Stimulated activated naive CD8-positive, alpha-beta T cell treated with anti-CD3 and anti-CD28 coated beads, Interleukin-15, amount 100 ng/mL, for 72 hours (primary cell): ENCODE measurements around the gene TPCN2.

Experiments
- ATAC-seq: fragments of 150-1000 bp; cut with Tn5 transposase; 2 replicates; pipeline ENCODE4 v1.10.0; 2021; ENCODE audit warnings: mild to moderate bottlenecking, moderate library complexity
- DNase-seq, 2 donors: peaks; one replicate each; pipeline ENCODE4 v3.0.0; 2021 to 2022
- H3K27ac Mint-ChIP-seq, 2 donors: one replicate each; pipeline ENCODE4 v1.8.0; 2022; ENCODE audit warnings: mild to moderate bottlenecking in 2 of 2, mixed read lengths in 2 of 2, moderate library complexity in 2 of 2
- H3K27me3 Mint-ChIP-seq: one replicate; pipeline ENCODE4 v1.8.0; 2022; ENCODE audit warnings: mixed read lengths
- H3K4me1 Mint-ChIP-seq: one replicate; pipeline ENCODE4 v1.8.0; 2022; ENCODE audit warnings: mild to moderate bottlenecking, mixed read lengths
- H3K4me3 Mint-ChIP-seq, 2 donors: one replicate each; pipeline ENCODE4 v1.8.0; 2022; ENCODE audit warnings: mild to moderate bottlenecking in 2 of 2, mixed read lengths in 2 of 2, moderate library complexity in 1 of 2
- H3K9me3 Mint-ChIP-seq, 2 donors: one replicate each; pipeline ENCODE4 v1.8.0; 2022; ENCODE audit warnings: mixed read lengths in 2 of 2

The TPCN2 gene

GRCh38 chr11:69057801-69058200, 9.1 kb downstream of the TPCN2 start:
- no peak for ATAC-seq
- no peak for DNase-seq
- Mint-ChIP-seq H3K27ac (no peak overlapping the region), H3K27me3 (no peaks in the 10 kb centered on the region), H3K4me1 (peaks cover 21% of the 10 kb centered on the region), H3K4me3 (no peak overlapping the region), H3K9me3 (no peaks in the 10 kb centered on the region)

GRCh38 chr11:69058511-69059270, 10.0 kb downstream of the TPCN2 start:
- no peak for ATAC-seq
- Mint-ChIP-seq H3K9me3 (no peaks in the 10 kb centered on the region), H3K4me3 (no peak overlapping the region), H3K4me1 (peaks cover 20% of the 10 kb centered on the region), H3K27me3 (no peaks in the 10 kb centered on the region), H3K27ac (no peak overlapping the region)
- no peak for DNase-seq

- Mint-ChIP-seq H3K4me1 (peaks cover 15% of the 10 kb centered on the region), H3K9me3 (no peaks in the 10 kb centered on the region), H3K4me3 (no peak overlapping the region), H3K27ac (no peak overlapping the region), H3K27me3 (no peaks in the 10 kb centered on the region)
- DNase-seq (no peak), ATAC-seq (no peak)
Measured at GRCh38 chr11:69059429-69059828, 10.7 kb downstream of the TPCN2 start.

- Mint-ChIP-seq H3K4me1 (peaks cover 14% of the 10 kb centered on the region), H3K27me3 (no peaks in the 10 kb centered on the region), H3K4me3 (no peak overlapping the region), H3K9me3 (no peaks in the 10 kb centered on the region), H3K27ac (no peak overlapping the region)
- ATAC-seq (no peak), DNase-seq (no peak)
Measured at GRCh38 chr11:69059985-69060384, 11.3 kb downstream of the TPCN2 start.

- ATAC-seq (no peak), DNase-seq (no peak)
- Mint-ChIP-seq H3K9me3 (no peaks in the 10 kb centered on the region), H3K27me3 (no peaks in the 10 kb centered on the region), H3K4me3 (no peak overlapping the region), H3K4me1 (peaks cover 3% of the 10 kb centered on the region), H3K27ac (peak overlapping the region; percentile 16 to 43)
Measured at GRCh38 chr11:69060806-69061712, 12.3 kb downstream of the TPCN2 start.

GRCh38 chr11:69061713-69062053, 13.0 kb downstream of the TPCN2 start:
- Mint-ChIP-seq H3K27me3 (no peaks in the 10 kb centered on the region), H3K4me3 (no peak overlapping the region), H3K4me1 (no peaks in the 10 kb centered on the region), H3K27ac (peak overlapping the region; percentile 21 to 53), H3K9me3 (no peaks in the 10 kb centered on the region)
- DNase-seq, result no peak
- no peak for ATAC-seq

GRCh38 chr11:69062169-69062855, 13.6 kb downstream of the TPCN2 start:
- no peak for DNase-seq
- Mint-ChIP-seq H3K27ac (no peak overlapping the region), H3K27me3 (no peaks in the 10 kb centered on the region), H3K9me3 (no peaks in the 10 kb centered on the region), H3K4me1 (no peaks in the 10 kb centered on the region), H3K4me3 (no peak overlapping the region)
- peak; percentile 13 for ATAC-seq

- H3K27me3 Mint-ChIP-seq, result no peaks in the 10 kb centered on the region
- H3K4me3 Mint-ChIP-seq, result no peak overlapping the region
- ATAC-seq (no peak), DNase-seq (no peak)
- H3K4me1 Mint-ChIP-seq, result no peaks in the 10 kb centered on the region
- no peaks in the 10 kb centered on the region for H3K9me3 Mint-ChIP-seq
- peak overlapping the region in 1 of 2 donors; percentile 86 for H3K27ac Mint-ChIP-seq
Measured at GRCh38 chr11:69062873-69063651, 14.3 kb downstream of the TPCN2 start.

- Mint-ChIP-seq H3K4me3 (no peak overlapping the region), H3K27ac (no peak overlapping the region), H3K9me3 (no peaks in the 10 kb centered on the region), H3K27me3 (no peaks in the 10 kb centered on the region), H3K4me1 (no peaks in the 10 kb centered on the region)
- no peak for DNase-seq
- no peak for ATAC-seq
Measured at GRCh38 chr11:69063652-69064260, 15.0 kb downstream of the TPCN2 start.

- no peak for ATAC-seq
- H3K27me3 Mint-ChIP-seq, result no peaks in the 10 kb centered on the region
Measured at GRCh38 chr11:69064394-69064957, 15.7 kb downstream of the TPCN2 start.

GRCh38 chr11:69065147-69065710, 16.5 kb downstream of the TPCN2 start:
- H3K9me3 Mint-ChIP-seq, result no peaks in the 10 kb centered on the region
- peak overlapping the region in 1 of 2 donors; percentile 45 for H3K27ac Mint-ChIP-seq
- no peak for ATAC-seq
- no peak for DNase-seq
- no peak overlapping the region for H3K4me3 Mint-ChIP-seq
- H3K4me1 Mint-ChIP-seq, result no peaks in the 10 kb centered on the region
- no peaks in the 10 kb centered on the region for H3K27me3 Mint-ChIP-seq

More at GRCh38 chr11:69064394-69064957, 15.7 kb downstream of the TPCN2 start:
- DNase-seq, result no peak
- H3K4me1 Mint-ChIP-seq, result no peaks in the 10 kb centered on the region
- H3K27ac Mint-ChIP-seq, result no peak overlapping the region
- no peaks in the 10 kb centered on the region for H3K9me3 Mint-ChIP-seq
- H3K4me3 Mint-ChIP-seq, result no peak overlapping the region

- DNase-seq, result no peak
- no peak overlapping the region for H3K4me3 Mint-ChIP-seq
- ATAC-seq, result no peak
- H3K4me1 Mint-ChIP-seq, result no peaks in the 10 kb centered on the region
- H3K9me3 Mint-ChIP-seq, result no peaks in the 10 kb centered on the region
- H3K27me3 Mint-ChIP-seq, result no peaks in the 10 kb centered on the region
- H3K27ac Mint-ChIP-seq, result no peak overlapping the region
Measured at GRCh38 chr11:69066122-69067112, 17.7 kb downstream of the TPCN2 start.

- Mint-ChIP-seq H3K27me3 (no peaks in the 10 kb centered on the region), H3K4me1 (no peaks in the 10 kb centered on the region), H3K4me3 (no peak overlapping the region), H3K27ac (no peak overlapping the region), H3K9me3 (no peaks in the 10 kb centered on the region)
- ATAC-seq (no peak), DNase-seq (no peak)
Measured at GRCh38 chr11:69067200-69067599, 18.5 kb downstream of the TPCN2 start.
